Breast epithelium (tissue), 3 donors: ENCODE measurements around the gene RTF2.

Source experiments
- CTCF ChIP-seq, 3 donors: fragments of 450-650 bp; IDR thresholded peaks; one replicate each; pipeline ENCODE4 v1.5.1; 2016 to 2017; ENCODE audit warnings: antibody characterized with exemption in 3 of 3, mild to moderate bottlenecking in 3 of 3, moderate library complexity in 3 of 3
- POLR2A ChIP-seq: fragments of 450-650 bp; IDR thresholded peaks from one replicate; pipeline ENCODE4 v1.6.1; 2016; ENCODE audit warnings: antibody characterized with exemption, mild to moderate bottlenecking, moderate library complexity
- POLR2AphosphoS5 ChIP-seq, 3 donors: sonication (generic); formaldehyde crosslinking; IDR thresholded peaks; one replicate each; pipeline ENCODE4 v1.6.1; 2017; ENCODE audit warnings: antibody characterized with exemption in 3 of 3

GRCh38 chr20:56420940-56421688 is 47.3 kb upstream of the RTF2 start:
- TF ChIP-seq CTCF (IDR thresholded peaks at IDR 0.05) (no peak), POLR2A (no peak), POLR2AphosphoS5 (IDR thresholded peaks at IDR 0.05) (no peak)
